Epithelial cell of proximal tubule (primary cell): ENCODE results near the gene SLC35C1. TPM values are rescaled to one million over a fixed set of nuclear protein-coding genes. Genes with fewer than 3 reads are reported as not detected.
A peak's percentile ranks its signal among the peaks of the same experiment; 100 is the strongest.

Experiments used
- DNase-seq: peaks from one replicate; pipeline ENCODE4 v3.0.0-alpha.2; 2011; ENCODE audit warnings: low read depth
- H3K4me3 ChIP-seq: 2 replicates; pipeline ENCODE4 v1.5.1; 2011; ENCODE audit warnings: low read depth, mild to moderate bottlenecking, low read length
- total RNA-seq: library from RNA; depleted of rRNA; stranded (reverse); fragments of >200 nt; gene quantifications from 2 replicates; pipeline ENCODE4 v1.2.3, GENCODE V29; 2015
- TF ChIP-seq, protein P1 (sequence below): conservative IDR thresholded peaks from 2 replicates; pipeline ENCODE4 v1.5.1; 2012; ENCODE audit warnings: low read depth, mild to moderate bottlenecking, low read length

The SLC35C1 gene
- total RNA-seq, 1 donor from 2014 or later, result 15.1 TPM

DNA sequence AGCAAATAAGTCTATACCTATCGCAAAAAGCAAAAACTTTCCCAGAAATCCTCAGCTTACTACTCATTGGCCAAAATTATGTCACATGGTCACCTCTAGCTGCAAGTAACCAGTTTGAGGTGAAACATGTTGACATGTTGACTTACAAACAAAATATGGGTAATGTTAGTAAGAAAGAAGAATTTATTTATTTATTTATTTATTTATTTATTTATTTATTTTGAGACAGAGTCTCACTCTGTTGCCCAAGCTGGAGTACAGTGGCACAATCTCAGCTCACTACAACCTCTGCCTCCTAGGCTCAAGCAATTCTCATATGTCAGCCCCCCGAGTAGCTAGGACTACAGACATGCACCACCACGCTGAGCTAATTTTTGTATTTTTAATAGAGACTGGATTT, 5.4 kb upstream of the SLC35C1 start:
- H3K4me3 ChIP-seq, result no peak overlapping the region
- DNase-seq, result no peak
- TF ChIP-seq, protein P1, sequence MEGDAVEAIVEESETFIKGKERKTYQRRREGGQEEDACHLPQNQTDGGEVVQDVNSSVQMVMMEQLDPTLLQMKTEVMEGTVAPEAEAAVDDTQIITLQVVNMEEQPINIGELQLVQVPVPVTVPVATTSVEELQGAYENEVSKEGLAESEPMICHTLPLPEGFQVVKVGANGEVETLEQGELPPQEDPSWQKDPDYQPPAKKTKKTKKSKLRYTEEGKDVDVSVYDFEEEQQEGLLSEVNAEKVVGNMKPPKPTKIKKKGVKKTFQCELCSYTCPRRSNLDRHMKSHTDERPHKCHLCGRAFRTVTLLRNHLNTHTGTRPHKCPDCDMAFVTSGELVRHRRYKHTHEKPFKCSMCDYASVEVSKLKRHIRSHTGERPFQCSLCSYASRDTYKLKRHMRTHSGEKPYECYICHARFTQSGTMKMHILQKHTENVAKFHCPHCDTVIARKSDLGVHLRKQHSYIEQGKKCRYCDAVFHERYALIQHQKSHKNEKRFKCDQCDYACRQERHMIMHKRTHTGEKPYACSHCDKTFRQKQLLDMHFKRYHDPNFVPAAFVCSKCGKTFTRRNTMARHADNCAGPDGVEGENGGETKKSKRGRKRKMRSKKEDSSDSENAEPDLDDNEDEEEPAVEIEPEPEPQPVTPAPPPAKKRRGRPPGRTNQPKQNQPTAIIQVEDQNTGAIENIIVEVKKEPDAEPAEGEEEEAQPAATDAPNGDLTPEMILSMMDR, result no peak

DNA sequence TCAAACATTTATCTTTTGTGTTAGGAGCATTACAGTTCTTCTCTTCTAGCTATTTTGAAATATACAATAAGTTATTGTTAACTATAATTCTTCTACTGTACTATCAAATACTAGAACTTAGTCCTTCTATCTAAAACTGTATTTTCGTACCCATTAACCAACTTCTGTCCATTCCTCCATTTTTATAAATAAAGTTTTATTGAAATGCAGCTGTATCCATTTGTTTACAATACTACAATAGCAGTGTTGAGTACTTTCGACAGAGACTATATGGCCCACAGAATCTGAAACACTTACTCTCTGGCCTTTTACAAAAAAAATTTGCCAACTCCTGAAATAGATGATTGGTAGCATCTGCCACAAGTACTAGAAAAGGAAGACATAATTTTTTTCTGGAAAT, 4.7 kb upstream of the SLC35C1 start:
- no peak overlapping the region for H3K4me3 ChIP-seq
- TF ChIP-seq, protein P1, result no peak
- no peak for DNase-seq

DNA sequence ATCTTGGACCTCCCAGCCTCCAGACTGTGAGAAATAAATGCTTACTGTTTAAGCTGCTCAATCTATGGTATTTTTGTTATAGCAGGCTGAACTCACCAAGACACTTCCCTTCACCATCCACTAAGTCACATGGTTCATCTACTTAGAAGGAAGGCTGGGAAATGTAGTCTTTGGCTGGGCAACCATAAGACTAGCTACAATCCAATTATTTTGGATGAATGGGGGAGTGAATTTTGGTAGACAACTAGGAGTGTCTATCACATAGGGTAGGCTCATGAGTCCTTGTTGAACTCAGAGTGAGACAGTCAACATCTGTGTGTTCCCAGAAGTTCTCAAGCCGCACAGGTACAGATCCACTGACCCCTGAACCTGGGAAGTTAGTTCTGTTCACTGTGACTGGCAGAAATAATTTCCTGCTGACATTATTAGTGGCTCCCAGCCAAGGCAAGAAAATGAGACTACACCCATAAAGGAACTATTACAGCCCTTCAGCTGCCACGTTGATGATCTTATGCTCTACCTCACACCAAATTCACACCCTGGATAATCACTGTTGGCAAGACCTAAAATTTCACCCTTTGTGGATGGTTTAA, 3.1 kb upstream of the SLC35C1 start:
- TF ChIP-seq, protein P1, result no peak
- H3K4me3 ChIP-seq, result no peak overlapping the region
- no peak for DNase-seq

DNA sequence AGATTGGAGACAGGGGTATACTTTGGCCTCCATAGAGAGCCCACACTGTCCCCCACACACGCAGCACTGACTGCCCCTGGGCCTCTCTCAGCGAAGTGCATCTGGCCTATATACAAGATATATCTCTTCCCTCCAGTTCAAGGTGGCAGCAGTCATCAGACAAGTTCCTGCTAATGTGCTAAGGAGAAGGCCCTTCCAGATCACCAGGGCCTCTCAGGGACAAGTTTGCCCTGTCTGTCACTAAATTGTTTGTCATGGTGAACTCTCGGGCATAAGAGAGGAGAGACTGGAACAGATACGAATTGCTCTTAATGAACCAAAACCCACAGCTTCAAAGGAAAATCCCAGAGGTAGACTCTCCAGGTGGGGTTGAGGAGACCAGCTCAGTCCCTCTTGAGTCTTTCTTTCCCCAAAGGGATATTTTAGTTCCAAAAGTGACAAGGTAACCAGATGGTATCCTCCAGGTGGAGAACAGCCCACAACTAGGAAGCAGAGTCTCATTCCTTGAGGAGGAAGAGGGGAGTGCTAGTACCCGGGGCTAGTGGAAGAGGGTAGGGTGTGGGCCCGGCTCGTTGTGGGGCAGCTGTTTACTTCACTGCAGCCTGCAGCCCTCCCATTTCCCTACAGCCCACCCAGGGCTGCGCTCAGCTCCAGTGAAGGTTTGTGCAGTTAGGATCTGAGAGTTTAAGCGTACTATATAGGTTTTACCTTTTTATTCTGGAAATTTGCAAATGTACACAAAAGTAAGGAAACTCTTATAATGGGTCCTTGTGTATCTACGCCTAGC, 2.2 kb upstream of the SLC35C1 start:
- no peak overlapping the region for H3K4me3 ChIP-seq
- DNase-seq, result no peak
- TF ChIP-seq, protein P1, result no peak

DNA sequence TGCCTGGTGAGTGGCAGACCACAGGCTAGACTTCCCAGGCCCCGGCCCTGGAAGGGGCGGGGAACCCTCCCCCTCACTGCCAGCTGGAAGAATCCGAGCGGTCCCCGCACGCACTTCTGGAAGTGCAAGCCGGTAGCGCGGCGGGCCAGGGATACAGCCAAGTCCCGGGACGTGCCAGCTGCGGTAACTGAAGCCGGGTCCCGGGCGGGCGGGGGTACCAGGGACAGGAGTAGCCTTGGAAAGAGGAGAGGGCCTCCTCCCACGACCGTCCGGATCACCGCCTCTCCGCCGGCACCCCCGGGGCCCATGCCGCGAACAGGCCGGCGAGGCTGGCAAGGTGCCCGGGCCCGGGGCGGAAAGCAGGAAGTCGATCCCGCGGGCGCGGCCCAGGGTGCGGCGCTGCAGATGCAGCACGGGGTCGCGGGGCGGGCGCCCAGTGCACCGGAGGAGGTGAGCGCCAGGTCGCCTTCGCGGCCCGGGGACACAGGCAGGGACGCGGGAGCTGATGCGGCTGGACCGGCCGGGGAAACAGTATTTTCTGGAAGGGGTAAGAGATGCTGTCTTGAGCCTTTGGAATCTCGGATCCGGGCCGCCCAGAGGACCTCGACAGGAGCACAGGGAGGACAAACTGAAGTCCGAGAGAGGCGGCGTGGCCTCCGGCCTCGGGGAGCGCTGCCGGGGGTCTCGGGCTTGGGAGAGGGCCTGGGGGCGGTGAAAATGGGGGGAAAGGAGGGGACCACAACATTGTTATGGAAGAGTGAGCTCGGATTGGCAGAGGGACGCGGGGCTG, 783 bp upstream of the SLC35C1 start:
- peak overlapping the region; percentile 84 for H3K4me3 ChIP-seq
- TF ChIP-seq, protein P1, result peak; percentile 13
- no peak for DNase-seq

DNA sequence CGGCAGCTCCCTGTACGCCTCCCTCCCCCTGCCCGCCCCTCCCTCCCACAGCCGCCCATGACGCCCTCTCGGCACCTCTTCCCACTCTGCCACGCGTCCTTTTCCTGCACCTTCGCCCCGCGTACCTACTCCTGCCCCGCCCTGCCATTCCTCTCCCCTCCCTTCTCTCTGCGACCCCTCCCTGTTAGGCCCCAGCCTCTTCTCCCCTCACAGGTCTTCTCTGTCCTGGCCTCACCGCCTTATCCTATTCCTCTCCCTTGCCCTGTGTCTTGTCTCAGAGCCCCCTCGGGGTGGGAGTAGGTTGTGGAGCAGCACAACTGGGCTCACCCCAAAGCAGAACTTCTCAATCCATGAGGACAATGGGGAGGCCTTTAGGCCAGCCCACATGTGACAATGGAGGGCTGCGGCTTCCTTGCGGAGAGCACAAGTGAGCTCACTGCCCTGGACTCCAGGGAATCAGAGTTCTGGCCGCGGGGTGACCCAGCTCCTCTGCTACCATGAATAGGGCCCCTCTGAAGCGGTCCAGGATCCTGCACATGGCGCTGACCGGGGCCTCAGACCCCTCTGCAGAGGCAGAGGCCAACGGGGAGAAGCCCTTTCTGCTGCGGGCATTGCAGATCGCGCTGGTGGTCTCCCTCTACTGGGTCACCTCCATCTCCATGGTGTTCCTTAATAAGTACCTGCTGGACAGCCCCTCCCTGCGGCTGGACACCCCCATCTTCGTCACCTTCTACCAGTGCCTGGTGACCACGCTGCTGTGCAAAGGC, 539 bp downstream of the SLC35C1 start:
- TF ChIP-seq, protein P1, result no peak
- H3K4me3 ChIP-seq, result peak overlapping the region; percentile 84
- DNase-seq, result no peak
